Inflammatory macrophage treated with lipopolysaccharide for 1 hour (primary cell): ENCODE results near the gene KRTAP12-1.
"Not testable (repeated sequence)": the region's sequence is repeated elsewhere in the genome, so short reads cannot be mapped to it uniquely, and the experiment has no call there.

Experiments
- DNase-seq, 2 donors: peaks; one replicate each; pipeline ENCODE4 v3.0.0-alpha.2; 2020 to 2022

The KRTAP12-1 gene

DNA sequence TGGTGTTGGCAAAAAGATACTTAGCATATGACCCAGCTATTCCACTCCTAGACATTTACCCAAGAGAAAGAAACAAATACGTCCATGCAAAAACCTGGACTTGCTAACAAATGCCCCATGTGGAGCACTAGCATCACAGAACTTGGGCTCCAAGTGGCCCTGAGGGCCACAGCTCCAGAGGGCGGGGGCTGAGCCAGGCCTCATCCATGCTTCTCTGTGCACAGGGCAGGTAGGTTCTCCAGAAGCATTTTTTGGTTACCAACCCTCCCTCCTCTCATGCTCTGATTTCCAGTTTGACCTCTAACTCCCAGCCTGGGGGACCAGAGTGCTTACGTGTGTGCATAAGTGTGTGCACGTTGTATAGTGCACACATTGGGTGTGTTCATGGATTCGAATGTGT, 17.3 kb downstream of the KRTAP12-1 start:
- no peak for DNase-seq

GRCh38 chr21:44661567-44661966, 20.4 kb downstream of the KRTAP12-1 start:
- not testable (repeated sequence) for DNase-seq

DNA sequence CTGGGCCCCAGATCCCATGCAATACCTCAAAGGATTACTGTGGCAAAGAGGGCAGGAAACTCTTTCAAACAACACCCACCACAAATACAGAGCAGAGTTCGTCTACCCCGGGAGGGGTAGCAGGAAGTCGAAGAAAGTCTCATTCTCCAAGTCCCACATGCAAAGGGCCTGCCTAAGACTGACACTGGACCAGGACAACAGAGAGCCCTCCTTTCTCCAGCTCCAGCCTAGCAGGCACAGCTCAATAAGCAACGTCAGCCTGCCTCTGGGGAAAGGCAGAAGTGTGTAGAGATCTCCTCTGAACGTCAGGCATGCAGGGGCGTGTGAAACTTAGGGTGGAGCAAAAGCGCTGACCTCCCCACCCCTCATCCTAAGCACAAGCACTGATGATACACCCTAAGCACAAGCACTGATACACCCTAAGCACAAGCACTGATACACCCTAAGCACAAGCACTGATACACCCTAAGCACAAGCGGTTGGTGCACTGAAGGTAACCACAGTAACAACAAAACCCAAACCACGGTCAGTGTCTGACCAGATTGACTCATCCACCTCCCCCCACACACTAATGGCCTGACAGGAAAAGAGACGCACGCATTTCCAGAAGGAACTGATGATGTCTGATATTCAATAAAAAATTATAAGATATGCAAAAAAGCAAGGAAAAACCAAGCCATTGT, 22.9 kb downstream of the KRTAP12-1 start:
- DNase-seq, result no peak

GRCh38 chr21:44658541-44658910, 23.4 kb downstream of the KRTAP12-1 start:
- no peak for DNase-seq

DNA sequence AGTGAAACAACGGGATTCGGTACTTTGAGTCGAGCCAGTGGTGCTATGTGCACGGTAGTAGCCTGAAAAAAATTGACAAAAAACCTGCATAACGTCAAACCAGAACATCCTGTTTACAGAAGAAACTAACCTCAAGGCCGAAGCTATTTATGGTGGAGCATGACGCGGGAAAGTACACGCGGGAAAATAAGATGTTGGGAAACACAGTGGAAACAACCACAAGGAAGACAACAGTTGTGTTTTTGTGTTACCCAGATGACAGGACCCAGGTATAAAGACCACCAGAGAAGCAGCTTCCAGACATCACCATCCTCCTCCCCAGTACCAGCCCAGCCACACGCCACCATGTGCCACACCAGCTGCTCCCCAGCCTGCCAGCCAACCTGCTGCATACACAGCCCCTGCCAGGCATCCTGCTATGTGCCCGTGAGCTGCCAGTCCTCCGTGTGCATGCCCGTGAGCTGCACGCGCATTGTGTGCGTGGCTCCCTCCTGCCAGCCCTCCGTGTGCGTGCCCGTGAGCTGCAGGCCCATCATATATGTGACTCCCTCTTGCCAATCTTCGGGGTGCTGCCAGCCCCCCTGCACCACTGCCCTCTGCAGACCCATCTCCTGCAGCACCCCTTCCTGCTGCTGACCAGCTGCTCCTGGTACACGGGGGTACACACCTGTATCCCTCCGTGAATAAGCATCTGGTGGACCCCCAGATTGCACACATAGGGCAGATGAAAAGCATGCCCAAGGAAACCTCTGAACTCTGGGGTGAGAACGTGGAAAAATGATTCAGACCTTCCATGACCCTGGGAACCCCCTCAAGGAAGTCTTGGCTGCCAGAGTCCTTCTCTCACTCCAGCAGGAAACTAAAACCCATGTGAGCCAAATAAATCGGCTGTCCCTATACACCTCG, 24.1 kb downstream of the KRTAP12-1 start, which contains the start of gene KRTAP12-3:
Gene KRTAP12-3, plus strand, starts transcription at position 298 of the 906 bp plus-strand sequence. Its CDS starts 48 bp downstream, at position 346.
- no peak for DNase-seq

GRCh38 chr21:44656868-44657267, 25.1 kb downstream of the KRTAP12-1 start:
- no peak for DNase-seq

DNA sequence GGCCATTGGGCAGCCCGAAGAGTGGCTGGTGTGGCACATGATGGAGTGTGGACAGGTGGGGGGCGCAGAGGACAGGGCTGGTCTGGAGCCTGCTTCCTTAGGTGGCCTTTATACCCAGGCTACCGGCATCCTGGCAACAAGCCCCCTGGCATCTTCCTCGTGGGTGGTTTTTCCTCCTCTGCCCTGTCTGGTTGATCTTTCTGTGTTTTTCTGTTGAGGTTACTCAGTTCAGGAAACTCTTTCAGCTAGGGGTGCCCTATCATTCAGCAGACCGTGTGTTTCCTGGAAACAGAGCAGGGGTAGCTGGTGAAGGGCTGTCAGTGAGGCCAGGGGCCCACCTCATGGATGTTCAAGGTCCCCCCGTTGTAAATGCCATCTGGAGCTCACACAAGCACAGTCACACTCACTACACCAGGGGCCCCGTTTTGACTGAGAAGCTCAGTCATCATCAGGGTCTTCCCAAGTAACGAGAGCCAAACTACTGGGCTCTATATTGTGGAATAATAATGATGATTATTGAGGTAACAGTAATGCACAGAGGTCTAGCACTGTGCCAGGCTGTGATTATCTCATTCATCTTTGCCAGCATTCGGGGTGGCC, 27.3 kb downstream of the KRTAP12-1 start, which contains the start of gene KRTAP12-4:
Gene KRTAP12-4, minus strand, starts transcription at position 84 of the 600 bp plus-strand sequence. Its CDS starts 45 bp downstream, at position 39.
- DNase-seq, result no peak

GRCh38 chr21:44653656-44654575, 28.0 kb downstream of the KRTAP12-1 start:
- no peak for DNase-seq

DNA sequence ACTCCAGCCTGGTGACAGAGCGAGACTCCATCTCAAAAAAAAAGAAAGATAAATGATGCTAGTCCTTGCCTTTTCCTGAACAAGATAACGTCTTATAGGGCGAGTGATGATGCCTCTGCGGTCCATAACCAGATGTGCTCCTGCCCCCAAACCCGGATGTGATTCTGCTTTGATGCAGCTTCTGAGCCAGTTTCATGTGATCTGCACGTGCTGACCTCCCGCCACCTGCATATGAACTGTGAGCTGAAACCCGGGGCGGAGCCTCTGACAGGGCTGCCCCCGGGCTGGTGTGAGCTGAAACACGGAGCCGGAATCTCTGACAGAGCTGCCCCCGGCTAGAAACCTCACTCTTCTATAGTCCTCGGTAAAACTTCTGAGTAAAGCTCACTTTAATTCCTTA, 28.8 kb downstream of the KRTAP12-1 start:
- DNase-seq, result no peak

- DNase-seq, result no peak
These were observed 30.8 kb downstream of the KRTAP12-1 start for GRCh38 chr21:44650973-44651675.

DNA sequence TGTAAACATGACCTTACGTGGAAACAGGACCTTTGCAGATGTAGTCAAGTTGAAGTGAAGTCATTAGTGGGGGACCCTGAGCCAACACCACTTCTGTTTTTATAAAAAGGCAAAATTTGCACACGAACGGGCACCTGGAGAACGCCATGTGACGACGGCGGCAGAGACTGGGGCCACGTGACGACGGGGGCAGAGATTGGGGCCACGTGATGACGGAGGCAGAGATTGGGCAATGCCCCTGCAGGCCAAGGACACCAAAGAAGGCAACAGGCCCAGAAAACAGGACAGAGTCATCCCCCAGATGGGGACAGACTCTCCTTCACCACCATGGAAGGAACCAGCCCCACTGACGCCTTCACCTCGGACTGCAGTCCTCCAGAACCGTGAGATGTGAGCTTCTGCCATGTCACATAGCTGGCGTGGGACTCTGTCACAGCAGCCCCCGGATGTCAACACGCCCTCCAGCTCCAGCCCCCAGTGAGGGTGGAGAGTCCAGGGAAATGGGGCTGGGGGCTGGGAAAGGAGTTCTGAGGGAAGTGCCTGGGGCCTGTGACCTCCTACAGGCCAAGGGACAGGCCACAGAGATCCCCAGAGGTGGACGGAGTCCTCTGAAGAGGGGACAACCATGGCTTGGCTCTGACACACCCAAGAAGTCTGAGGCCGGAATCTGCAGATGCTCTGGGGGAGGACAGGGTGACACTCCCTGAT, 31.5 kb downstream of the KRTAP12-1 start:
- DNase-seq, result no peak

DNA sequence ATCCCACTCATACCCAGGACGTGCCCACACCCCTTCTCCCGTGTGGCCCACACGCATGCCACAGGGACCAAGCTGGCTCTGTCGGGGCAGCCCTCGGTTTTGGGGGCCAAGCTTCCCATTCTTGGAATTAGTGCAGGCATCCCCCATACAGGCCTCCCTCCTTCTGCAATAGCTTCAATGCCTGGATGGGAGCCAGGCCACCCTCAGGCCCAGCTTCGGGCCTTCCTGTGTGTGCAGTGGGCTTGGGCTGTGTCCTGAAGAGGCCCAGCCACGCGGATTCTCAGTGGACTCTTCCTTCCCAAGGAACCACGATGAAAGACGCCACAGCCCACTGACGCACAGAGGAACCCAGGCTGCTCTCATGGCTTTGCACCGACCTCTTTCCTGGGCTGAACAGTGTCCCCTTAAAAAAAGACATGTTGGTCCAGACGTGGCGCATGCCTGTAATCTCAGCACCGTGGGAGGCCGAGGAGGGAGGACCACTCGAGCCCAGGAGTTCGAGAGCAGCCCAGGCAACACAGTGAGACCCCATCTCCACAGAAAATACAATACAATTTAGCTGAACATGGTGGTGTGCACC, 32.4 kb downstream of the KRTAP12-1 start:
- no peak for DNase-seq

DNA sequence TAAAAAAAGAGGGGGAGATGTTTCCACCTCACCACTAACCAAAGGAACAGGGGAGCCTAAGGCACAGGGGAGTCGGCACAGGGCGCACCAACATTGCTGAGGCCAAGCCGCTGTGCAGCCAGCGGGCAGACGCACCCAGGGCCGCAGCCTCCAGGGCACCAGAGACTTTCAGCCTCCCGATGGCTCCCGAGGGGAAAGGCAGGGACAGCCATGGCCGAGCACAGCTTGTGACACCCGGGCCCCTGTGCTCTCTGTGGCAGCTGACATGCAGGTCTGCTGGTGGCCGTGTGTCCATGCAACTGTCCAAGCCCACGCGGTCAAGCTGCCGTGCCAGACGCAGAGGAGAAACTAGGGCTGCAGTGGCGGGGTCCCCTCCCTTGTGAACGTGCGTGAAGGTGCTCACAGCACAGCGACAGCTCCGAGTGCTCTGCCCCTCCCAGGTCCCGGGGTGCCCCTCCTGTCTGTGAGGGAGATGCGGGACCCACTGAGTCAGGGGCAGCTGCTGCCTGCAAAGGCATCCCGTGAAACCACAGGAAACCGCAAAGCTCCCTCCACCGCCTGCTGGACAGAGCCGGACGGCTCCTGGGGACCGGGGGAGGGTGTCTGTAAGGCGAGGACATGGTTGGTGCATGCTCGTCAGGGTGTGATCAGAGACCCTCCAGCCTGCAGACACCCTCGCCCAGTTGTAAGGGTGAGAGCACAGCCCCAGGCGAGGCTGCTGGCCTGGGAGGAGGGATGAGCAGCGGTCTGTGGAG, 33.2 kb downstream of the KRTAP12-1 start:
- no peak for DNase-seq

DNA sequence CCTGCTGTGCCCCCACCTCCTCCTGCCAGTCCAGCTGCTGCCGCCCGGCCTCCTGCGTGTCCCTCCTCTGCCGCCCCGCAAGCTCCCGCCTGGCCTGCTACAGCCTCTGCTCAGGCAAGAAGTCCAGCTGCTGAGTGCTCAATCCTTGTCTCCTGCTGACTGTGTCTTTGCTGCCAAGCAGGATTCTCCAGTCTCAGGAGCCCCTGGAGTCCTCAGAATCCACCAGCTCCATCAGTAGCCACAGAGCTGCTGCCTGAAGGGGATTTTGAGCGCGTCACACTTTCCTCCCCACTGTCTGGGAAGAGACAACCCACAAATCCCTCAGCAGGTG, 34.8 kb downstream of the KRTAP12-1 start:
- DNase-seq, result no peak

DNA sequence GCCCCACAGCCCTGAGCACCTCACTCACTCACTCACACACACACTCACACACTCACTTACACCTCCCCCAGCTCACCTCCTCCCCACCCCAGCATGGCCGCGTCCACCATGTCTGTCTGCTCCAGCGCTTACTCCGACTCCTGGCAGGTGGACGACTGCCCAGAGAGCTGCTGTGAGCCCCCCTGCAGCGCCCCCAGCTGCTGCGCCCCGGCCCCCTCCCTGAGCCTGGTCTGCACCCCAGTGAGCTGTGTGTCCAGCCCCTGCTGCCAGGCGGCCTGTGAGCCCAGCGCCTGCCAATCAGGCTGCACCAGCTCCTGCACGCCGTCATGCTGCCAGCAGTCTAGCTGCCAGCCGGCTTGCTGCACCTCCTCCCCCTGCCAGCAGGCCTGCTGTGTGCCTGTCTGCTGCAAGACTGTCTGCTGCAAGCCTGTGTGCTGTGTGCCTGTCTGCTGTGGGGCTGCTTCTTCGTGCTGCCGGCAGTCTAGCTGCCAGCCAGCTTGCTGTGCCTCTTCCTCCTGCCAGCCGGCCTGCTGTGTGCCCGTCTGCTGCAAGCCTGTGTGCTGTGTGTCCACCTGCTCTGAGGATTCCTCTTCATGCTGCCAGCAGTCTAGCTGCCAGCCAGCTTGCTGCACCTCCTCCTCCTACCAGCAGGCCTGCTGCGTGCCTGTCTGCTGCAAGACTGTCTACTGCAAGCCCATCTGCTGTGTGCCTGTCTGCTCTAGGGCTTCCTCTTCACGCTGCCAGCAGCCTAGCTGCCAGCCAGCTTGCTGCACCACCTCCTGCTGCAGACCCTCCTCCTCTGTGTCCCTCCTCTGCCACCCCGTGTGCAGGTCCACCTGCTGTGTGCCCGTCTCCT, 35.4 kb downstream of the KRTAP12-1 start, which contains the start of gene KRTAP10-11:
Gene KRTAP10-11, plus strand, starts transcription at position 49 of the 856 bp plus-strand sequence. Its CDS starts 45 bp downstream, at position 94.
- not testable (repeated sequence) for DNase-seq

GRCh38 chr21:44644878-44645277, 37.1 kb downstream of the KRTAP12-1 start:
- no peak for DNase-seq

GRCh38 chr21:44643741-44644310, 38.1 kb downstream of the KRTAP12-1 start:
- no peak for DNase-seq

GRCh38 chr21:44640761-44641160, 41.2 kb downstream of the KRTAP12-1 start:
- DNase-seq, result no peak

- no peak for DNase-seq
These were observed 42.7 kb downstream of the KRTAP12-1 start for GRCh38 chr21:44639331-44639655.
